Measurements from ENCODE around the gene NR1H2. TPM values are rescaled to one million over a fixed set of nuclear protein-coding genes. Genes with fewer than 3 reads are reported as not detected.

NR1H2 gene
- total RNA-seq, 2 donors from 2014 or later, result 113 to 138 TPM

DNA sequence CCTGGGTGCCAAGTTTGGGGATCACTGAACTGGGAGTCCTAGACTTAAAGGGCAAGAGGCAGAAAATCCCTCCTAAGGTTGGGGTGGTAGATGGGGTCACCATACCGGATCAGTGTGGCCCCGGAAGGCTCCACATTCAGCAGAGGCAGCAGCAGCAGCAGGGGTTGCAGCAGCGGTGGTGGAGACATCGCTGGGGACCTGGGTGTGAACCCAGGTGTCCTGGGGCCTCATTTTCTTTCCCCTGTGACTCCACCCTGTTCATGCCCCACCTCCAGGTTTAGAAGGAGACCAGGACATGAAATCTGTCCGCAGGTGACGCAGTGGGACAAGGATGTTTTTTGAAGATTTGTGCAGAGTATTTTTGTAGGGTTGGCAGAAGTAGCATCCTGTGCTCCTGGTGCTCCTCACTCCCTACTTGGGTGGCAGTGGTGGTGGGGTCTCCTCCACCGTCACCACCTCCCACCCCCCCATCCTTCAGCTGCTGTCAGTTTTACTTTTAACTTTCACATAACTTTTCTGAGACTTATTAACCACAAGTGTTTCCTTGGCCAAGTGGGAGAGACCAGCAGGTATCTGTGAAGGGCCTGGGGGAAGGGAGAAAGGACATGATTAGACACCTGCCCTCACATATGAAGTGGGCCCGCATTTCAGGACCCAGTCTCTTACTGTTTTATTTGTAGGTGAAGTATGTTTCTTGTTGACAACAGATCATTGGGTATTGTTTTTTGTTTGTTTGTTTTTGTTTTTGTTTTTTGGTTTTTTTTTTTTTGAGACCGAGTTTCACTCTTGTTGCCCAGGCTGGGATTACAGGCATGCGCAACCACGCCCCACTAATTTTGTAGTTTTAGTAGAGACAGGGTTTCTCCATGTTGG, 10.6 kb upstream of the NR1H2 start, which contains the start of gene NAPSA:
NAPSA (minus strand) TSS at position 206 of the 873 bp plus-strand sequence; CDS start at position 188, 18 bp downstream.
- no peaks in the 10 kb centered on the region for H3K9me3 ChIP-seq
- ATAC-seq (ENCODE audit: insufficient number of reproducible peaks, low FRiP score, low read depth) (no peak), DNase-seq (ENCODE audit: low spot score) (no peak)
- H3K27me3 ChIP-seq (replicated peaks; ENCODE audit: insufficient read depth), result no peaks in the 10 kb centered on the region
- H3K36me3 ChIP-seq, result no peaks in the 10 kb centered on the region
- H3K4me3 ChIP-seq, result no peak within 1 kb of the TSS
- no peak within 1 kb of the TSS for H3K27ac ChIP-seq
- TF ChIP-seq, protein P1, sequence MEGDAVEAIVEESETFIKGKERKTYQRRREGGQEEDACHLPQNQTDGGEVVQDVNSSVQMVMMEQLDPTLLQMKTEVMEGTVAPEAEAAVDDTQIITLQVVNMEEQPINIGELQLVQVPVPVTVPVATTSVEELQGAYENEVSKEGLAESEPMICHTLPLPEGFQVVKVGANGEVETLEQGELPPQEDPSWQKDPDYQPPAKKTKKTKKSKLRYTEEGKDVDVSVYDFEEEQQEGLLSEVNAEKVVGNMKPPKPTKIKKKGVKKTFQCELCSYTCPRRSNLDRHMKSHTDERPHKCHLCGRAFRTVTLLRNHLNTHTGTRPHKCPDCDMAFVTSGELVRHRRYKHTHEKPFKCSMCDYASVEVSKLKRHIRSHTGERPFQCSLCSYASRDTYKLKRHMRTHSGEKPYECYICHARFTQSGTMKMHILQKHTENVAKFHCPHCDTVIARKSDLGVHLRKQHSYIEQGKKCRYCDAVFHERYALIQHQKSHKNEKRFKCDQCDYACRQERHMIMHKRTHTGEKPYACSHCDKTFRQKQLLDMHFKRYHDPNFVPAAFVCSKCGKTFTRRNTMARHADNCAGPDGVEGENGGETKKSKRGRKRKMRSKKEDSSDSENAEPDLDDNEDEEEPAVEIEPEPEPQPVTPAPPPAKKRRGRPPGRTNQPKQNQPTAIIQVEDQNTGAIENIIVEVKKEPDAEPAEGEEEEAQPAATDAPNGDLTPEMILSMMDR (IDR thresholded peaks at IDR 0.05), result no peak
- H3K4me1 ChIP-seq (ENCODE audit: control insufficient read depth in 1 of 2, low read depth in 2 of 2), result peaks cover 0 to 5% of the 10 kb centered on the region in 2 donors

DNA sequence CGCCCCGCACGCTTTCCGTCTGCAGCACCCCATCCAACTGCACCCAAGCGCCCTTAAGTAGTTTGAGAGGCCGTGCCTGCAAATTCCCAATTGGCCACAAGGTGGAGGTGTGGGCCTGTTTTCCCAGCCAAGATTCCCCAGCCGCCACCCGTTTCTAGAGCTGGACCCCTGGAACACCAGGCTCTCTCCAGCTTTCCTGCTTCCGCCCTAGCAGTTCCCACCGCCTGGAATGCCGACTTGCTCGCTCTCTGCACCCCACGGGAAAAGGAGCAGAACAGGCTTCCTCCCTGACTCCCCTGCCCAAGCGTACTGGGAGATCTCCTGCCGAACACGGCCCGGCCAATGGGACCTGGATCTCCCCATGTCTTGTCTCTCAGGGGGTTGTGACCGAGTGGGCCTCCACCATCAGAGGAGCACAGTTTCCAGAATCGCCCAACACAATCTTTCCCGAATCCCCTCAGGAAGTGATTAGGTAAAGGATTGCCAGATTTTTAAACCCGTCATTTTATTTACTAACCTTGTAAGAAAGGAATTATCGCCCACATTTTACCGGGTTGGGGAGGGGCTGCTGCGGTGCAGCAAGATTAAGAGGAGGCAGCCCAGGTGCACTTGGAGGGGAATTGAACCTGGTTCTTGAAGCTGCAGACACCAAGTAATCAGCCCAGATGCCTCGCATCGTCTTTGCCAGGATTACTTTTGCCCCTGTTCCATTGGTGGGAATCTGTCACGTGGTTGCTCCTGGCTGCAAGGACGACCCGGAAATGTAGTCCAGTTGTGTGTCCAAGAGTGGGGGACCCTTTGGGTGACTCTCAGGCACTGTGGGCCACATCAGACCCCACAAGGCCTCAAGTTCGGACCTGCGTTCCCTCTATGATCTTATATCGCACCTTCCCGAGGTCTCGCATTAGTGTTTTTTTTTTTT, 7.3 kb upstream of the NR1H2 start:
- H3K36me3 ChIP-seq, result no peaks in the 10 kb centered on the region
- H3K4me3 ChIP-seq, result peak overlapping the region; percentile 75
- TF ChIP-seq, protein P1 (IDR thresholded peaks at IDR 0.05), result peak; percentile 85
- DNase-seq (ENCODE audit: low spot score) (peak; percentile 51), ATAC-seq (ENCODE audit: insufficient number of reproducible peaks, low FRiP score, low read depth) (peak; percentile 85)
- H3K27ac ChIP-seq, result peak overlapping the region; percentile 54 to 68
- no peaks in the 10 kb centered on the region for H3K27me3 ChIP-seq (replicated peaks; ENCODE audit: insufficient read depth)
- H3K9me3 ChIP-seq, result no peaks in the 10 kb centered on the region
- H3K4me1 ChIP-seq (ENCODE audit: control insufficient read depth in 1 of 2, low read depth in 2 of 2), result peaks cover 0 to 5% of the 10 kb centered on the region in 2 donors

DNA sequence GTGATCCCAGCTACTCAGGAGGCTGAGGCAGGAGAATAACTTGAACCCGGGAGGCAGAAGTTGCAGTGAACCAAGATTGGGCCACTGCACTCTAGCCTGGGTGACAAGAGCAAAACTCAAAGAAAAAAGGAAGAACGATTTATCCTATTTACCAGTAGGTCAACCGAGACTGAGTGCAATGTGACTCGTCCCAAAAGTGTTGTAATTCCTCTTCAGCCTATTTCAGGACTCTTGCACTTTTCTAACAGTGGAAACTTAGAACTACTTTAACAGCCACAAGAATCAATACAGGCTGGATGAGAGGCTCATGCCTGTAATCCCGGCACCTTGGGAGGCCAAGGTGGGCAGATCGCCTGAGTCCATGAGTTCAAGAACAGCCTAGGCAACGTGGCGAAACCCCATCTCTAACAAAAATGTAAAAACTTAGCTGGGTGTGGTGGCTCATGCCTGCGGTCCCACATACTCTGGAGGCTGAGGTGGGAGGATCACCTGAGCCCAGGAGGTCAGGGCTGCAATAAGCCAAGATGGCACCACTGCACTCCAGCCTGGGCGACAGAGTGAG, 4.3 kb upstream of the NR1H2 start:
- DNase-seq (ENCODE audit: low spot score), result no peak
- H3K4me1 ChIP-seq (ENCODE audit: control insufficient read depth in 1 of 2, low read depth in 2 of 2), result peaks cover 6 to 10% of the 10 kb centered on the region in 2 donors
- no peaks in the 10 kb centered on the region for H3K9me3 ChIP-seq
- no peak overlapping the region for H3K27ac ChIP-seq
- H3K27me3 ChIP-seq (replicated peaks; ENCODE audit: insufficient read depth), result no peaks in the 10 kb centered on the region
- ATAC-seq (ENCODE audit: insufficient number of reproducible peaks, low FRiP score, low read depth), result no peak
- no peak overlapping the region for H3K4me3 ChIP-seq
- TF ChIP-seq, protein P1 (IDR thresholded peaks at IDR 0.05), result no peak
- H3K36me3 ChIP-seq, result no peaks in the 10 kb centered on the region

DNA sequence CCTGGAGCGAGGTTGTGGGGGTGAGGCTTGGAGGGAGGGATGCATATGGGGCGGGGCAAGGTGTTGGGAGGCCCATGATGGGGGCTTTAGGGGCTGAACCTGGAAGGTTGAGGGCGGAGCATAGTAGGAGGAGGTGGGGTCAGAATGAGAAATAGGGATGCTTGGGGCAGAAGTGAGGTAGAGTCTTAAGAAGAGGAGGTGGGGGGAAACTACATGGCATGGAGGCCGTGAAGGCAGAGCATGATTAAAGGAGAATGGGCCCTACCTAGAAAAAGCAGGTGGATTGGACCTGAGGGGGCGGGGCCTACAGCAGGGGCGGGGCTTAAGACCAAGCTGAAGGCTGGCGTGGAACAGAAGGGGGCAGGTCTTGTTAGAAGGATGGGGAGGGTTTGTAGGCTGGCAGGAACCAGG, 799 bp downstream of the NR1H2 start:
- peak overlapping the region; percentile 99 for H3K4me3 ChIP-seq

More for the DNA sequence above, 799 bp downstream of the NR1H2 start:
- TF ChIP-seq, protein P1 (IDR thresholded peaks at IDR 0.05), result no peak
- no peaks in the 10 kb centered on the region for H3K27me3 ChIP-seq (replicated peaks; ENCODE audit: insufficient read depth)
- H3K4me1 ChIP-seq (ENCODE audit: control insufficient read depth in 1 of 2, low read depth in 2 of 2), result peaks cover 8 to 10% of the 10 kb centered on the region in 2 donors
- peaks cover 42% of the 10 kb centered on the region for H3K36me3 ChIP-seq
- ATAC-seq (ENCODE audit: insufficient number of reproducible peaks, low FRiP score, low read depth), result no peak
- H3K27ac ChIP-seq, result peak overlapping the region in 1 of 2 donors; percentile 41
- H3K9me3 ChIP-seq, result no peaks in the 10 kb centered on the region
- no peak for DNase-seq (ENCODE audit: low spot score)
